ENCODE results near the gene STXBP2. TPM values are rescaled to one million over a fixed set of nuclear protein-coding genes. Genes with fewer than 3 reads are reported as not detected.

Gene STXBP2
- total RNA-seq (2022) (94.4 and 102 TPM in 2 replicates), Bru-seq, nascent RNA (percentile 55 among the genes with signal in this experiment), BruChase-seq, experiment 1, labeled RNA remaining after a 6-hour chase (percentile 75 among the genes with signal in this experiment), BruChase-seq, experiment 2, labeled RNA remaining after a 2-hour chase (percentile 64 among the genes with signal in this experiment)
- long read RNA-seq, transcript STXBP2-201 (19 exons, 1,876 nt) = major isoform, 108 of 160 reads
- long read RNA-seq, partial matches to known transcripts = 24 of 160 reads
- long read RNA-seq, other reads (novel, unspliced or antisense) = 24 of 160 reads

DNA sequence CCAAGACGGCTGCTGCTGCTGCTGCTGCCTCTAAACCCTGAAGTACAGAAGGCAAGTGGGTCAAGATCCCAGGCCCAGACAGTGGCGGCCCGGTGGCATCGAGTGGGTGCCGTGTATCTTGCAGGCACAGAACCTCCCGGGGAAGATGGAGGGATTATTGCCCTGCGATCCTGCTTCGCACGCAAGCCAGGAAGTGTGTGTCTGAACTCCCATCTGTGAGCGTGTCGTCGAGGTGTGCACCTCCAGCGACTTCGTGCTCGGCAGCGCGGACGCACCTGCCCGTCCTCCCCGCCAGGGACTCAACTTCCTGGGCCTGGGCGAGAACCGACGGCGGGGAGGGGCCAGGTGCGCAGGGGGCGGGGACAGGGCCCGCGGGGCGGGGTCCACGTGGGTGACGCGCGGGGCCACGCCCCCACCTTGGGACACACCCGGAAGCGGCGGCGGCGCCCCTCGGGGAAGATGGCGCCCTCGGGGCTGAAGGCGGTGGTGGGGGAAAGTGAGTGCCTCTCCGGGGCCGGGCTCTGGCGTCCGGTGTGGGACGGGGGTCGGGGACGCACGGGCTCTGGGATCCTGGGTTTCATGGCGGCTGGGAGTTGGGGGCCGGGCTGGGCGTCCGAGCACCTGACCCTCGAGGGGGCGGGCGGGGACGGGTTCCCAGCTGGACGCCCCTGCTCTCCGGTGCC lies at the start of gene STXBP2:
Gene STXBP2, plus strand, starts transcription at position 420 of the 683 bp plus-strand sequence. Its CDS starts 40 bp downstream, at position 460.
- TF ChIP-seq, protein P1, sequence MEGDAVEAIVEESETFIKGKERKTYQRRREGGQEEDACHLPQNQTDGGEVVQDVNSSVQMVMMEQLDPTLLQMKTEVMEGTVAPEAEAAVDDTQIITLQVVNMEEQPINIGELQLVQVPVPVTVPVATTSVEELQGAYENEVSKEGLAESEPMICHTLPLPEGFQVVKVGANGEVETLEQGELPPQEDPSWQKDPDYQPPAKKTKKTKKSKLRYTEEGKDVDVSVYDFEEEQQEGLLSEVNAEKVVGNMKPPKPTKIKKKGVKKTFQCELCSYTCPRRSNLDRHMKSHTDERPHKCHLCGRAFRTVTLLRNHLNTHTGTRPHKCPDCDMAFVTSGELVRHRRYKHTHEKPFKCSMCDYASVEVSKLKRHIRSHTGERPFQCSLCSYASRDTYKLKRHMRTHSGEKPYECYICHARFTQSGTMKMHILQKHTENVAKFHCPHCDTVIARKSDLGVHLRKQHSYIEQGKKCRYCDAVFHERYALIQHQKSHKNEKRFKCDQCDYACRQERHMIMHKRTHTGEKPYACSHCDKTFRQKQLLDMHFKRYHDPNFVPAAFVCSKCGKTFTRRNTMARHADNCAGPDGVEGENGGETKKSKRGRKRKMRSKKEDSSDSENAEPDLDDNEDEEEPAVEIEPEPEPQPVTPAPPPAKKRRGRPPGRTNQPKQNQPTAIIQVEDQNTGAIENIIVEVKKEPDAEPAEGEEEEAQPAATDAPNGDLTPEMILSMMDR (IDR thresholded peaks at IDR 0.05; ENCODE audit: unreplicated experiment) = no peak
- POLR2A ChIA-PET = interaction anchor here (0.7 to 2.3 kb wide), 6 partner anchors 8 to 68 kb away, joined by 3 to 10 read pairs (median 5); no protein-coding TSS in a partner anchor
- CTCF ChIA-PET = interaction anchor here (1.1 to 1.6 kb wide), 4 partner anchors 16 to 64 kb away, joined by 3 to 10 read pairs (median 4); partner anchors contain the start of gene TRAPPC5
- peak; percentile 80 for DNase-seq (ENCODE audit: unreplicated experiment)
- peak within 1 kb of the TSS; percentile 90 for H3K27ac Mint-ChIP-seq (ENCODE audit: low read depth, unreplicated experiment)
- no peaks in the 10 kb centered on the region for H3K27me3 Mint-ChIP-seq (ENCODE audit: insufficient read depth, unreplicated experiment)
- no TSS peak for BruUV-seq (replicated peaks)
- H3K4me3 Mint-ChIP-seq (ENCODE audit: unreplicated experiment) = peak within 1 kb of the TSS; percentile 80
- H3K4me1 Mint-ChIP-seq (ENCODE audit: insufficient read depth, unreplicated experiment) = peaks cover 5% of the 10 kb centered on the region
- intact Hi-C loops (cut with micrococcal nuclease) = no loop called here
- no peaks in the 10 kb centered on the region for H3K9me3 Mint-ChIP-seq (ENCODE audit: unreplicated experiment)
- H3K36me3 Mint-ChIP-seq (ENCODE audit: insufficient read depth, unreplicated experiment) = peaks cover 7% of the 10 kb centered on the region

DNA sequence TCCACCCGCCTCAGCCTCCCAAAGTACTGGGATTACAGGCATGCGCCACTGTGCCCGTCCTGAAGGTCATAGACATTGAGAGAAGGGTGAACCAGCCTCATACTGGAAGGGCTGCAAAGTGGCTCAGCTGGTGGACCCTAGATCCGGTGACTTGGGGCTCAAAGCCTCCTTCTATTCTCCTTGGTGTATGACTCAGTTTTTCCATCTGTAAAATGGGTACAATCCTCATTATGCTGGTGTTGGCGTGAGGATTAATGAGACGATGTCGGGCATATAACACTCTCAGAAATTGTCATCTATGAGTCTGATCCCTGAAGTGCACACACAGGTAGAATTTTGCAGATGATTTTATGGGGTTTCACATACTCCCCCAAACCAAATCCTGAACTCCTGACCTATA lies 47.1 kb upstream of the STXBP2 start:
- BruUV-seq (replicated peaks) = no TSS peak
- POLR2A ChIA-PET = interaction anchor here (0.5 to 2.4 kb wide), 2 partner anchors 19 kb away, joined by 3 to 6 read pairs; no protein-coding TSS in a partner anchor

DNA sequence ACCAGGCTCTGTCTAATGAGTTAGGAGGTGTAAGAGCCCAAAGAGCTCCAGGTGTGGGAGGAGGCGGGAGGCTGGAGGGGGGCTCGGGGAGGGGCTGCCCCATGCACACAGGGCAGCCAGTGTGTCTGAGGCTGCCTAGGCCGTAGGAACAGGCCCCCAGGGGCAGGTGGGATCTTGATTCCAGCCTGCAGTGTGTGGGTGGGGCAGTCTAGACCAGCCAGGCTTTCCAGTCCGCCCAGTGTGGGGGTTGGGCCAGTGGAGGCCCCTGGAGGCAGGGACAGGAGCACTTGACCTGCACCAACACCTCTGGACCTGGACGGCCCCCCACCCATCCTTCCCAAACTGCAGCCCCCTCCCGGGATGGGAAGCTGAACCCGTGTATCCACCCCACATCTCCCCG lies 46.7 kb upstream of the STXBP2 start:
- ChIA-PET POLR2A (interaction anchor here (0.5 kb wide), 1 partner anchor 19 kb away, joined by 3 read pairs; no protein-coding TSS in a partner anchor), CTCF (interaction anchor here (1.6 kb wide), 1 partner anchor 22 kb away, joined by 7 read pairs; no protein-coding TSS in a partner anchor)
- intact Hi-C loops (cut with micrococcal nuclease) = no loop called here
- no peaks in the 10 kb centered on the region for H3K9me3 Mint-ChIP-seq (ENCODE audit: unreplicated experiment)
- no peaks in the 10 kb centered on the region for H3K36me3 Mint-ChIP-seq (ENCODE audit: insufficient read depth, unreplicated experiment)
- H3K4me1 Mint-ChIP-seq (ENCODE audit: insufficient read depth, unreplicated experiment) = peaks cover 9% of the 10 kb centered on the region
- H3K27me3 Mint-ChIP-seq (ENCODE audit: insufficient read depth, unreplicated experiment) = no peaks in the 10 kb centered on the region
- no peak overlapping the region for H3K27ac Mint-ChIP-seq (ENCODE audit: low read depth, unreplicated experiment)
- no peak for DNase-seq (ENCODE audit: unreplicated experiment)
- BruUV-seq (replicated peaks) = no TSS peak
- H3K4me3 Mint-ChIP-seq (ENCODE audit: unreplicated experiment) = no peak overlapping the region
- TF ChIP-seq, protein P1 (IDR thresholded peaks at IDR 0.05; ENCODE audit: unreplicated experiment) = no peak

More for the DNA sequence above, 47.1 kb upstream of the STXBP2 start:
- intact Hi-C loops (cut with micrococcal nuclease) = no loop called here
- Mint-ChIP-seq H3K4me1 (ENCODE audit: insufficient read depth, unreplicated experiment) (peaks cover 6% of the 10 kb centered on the region), H3K36me3 (ENCODE audit: insufficient read depth, unreplicated experiment) (no peaks in the 10 kb centered on the region), H3K9me3 (ENCODE audit: unreplicated experiment) (no peaks in the 10 kb centered on the region), H3K4me3 (ENCODE audit: unreplicated experiment) (no peak overlapping the region), H3K27ac (ENCODE audit: low read depth, unreplicated experiment) (no peak overlapping the region), H3K27me3 (ENCODE audit: insufficient read depth, unreplicated experiment) (no peaks in the 10 kb centered on the region)
- CTCF ChIA-PET = interaction anchor here (1.6 kb wide), 1 partner anchor 21 kb away, joined by 7 read pairs; no protein-coding TSS in a partner anchor
- no peak for DNase-seq (ENCODE audit: unreplicated experiment)
- TF ChIP-seq, protein P1 (IDR thresholded peaks at IDR 0.05; ENCODE audit: unreplicated experiment) = no peak

Measured in MCF 10A (cell line).